Esophagus squamous epithelium (tissue), 5 donors: Measurements from ENCODE around the gene VAV2. TPM values are rescaled to one million over a fixed set of nuclear protein-coding genes. Genes with fewer than 3 reads are reported as not detected.

Source experiments
- DNase-seq: peaks from one replicate; lab custom pipeline; 2025; lab: John Stamatoyannopoulos, UW
- H3K27ac ChIP-seq, 4 donors: fragments of 200-600 bp; sonication (generic); one replicate each; pipeline ENCODE4 v1.5.1; 2016 to 2019; ENCODE audit warnings: mild to moderate bottlenecking in 1 of 4
- H3K27me3 ChIP-seq, 4 donors: fragments of 200-600 bp; sonication (generic); 1 replicate in 3 of 4; 2 replicates in 1 of 4; pipeline versions ENCODE4 v1.5.1 to v1.6.0; 2017 to 2021; ENCODE audit warnings: antibody characterized with exemption in 1 of 4
- H3K36me3 ChIP-seq, 3 donors: fragments of 200-600 bp; sonication (generic); one replicate each; pipeline ENCODE4 v1.5.1; 2016 to 2019
- H3K4me1 ChIP-seq, 3 donors: fragments of 200-600 bp; sonication (generic); one replicate each; pipeline ENCODE4 v1.5.1; 2017 to 2019
- H3K4me3 ChIP-seq, 4 donors: fragments of 200-600 bp; sonication (generic); 1 replicate in 3 of 4; 2 replicates in 1 of 4; pipeline ENCODE4 v1.5.1; 2016 to 2019; ENCODE audit warnings: mild to moderate bottlenecking in 2 of 4, moderate library complexity in 1 of 4
- H3K9me3 ChIP-seq, 3 donors: fragments of 200-600 bp; sonication (generic); one replicate each; pipeline ENCODE4 v1.5.1; 2016 to 2019
- POLR2A ChIP-seq, 4 donors: fragments of 450-650 bp; IDR thresholded peaks; one replicate each; pipeline ENCODE4 v1.6.1; 2017; ENCODE audit warnings: antibody characterized with exemption in 4 of 4, mild to moderate bottlenecking in 4 of 4, moderate library complexity in 3 of 4
- WGBS, 2 donors: methylation state at CpG; one replicate each; pipeline ENCODE4 v1.1.5; 2018; 5-methylcytosine and 5-hydroxymethylcytosine counted together
- intact Hi-C: fragments of 100-400 bp; cut with DNase I; formaldehyde crosslinking; loops from one replicate; pipeline ENCODE4 v1.15.0; 2022
- total RNA-seq, 4 donors: library from RNA; depleted of rRNA; stranded (reverse); fragments of >200 nt; gene quantifications; one replicate each; pipeline ENCODE4 v1.1.0, GENCODE V29; 2016
- TF ChIP-seq, protein P1 (sequence below), 6 experiments: fragments of 450-650 bp in 4 of 6; fragments of 200-600 bp in 2 of 6; sonication (generic) in 2 of 6; IDR thresholded peaks; one replicate each; pipeline ENCODE4 v1.5.1; 2016 to 2019; ENCODE audit warnings: antibody characterized with exemption in 6 of 6, mild to moderate bottlenecking in 4 of 6, moderate library complexity in 4 of 6
- donor health status: DM: yes; HTN: yes; CAD: no.

VAV2 gene
- total RNA-seq, 4 donors from 2014 or later = 3.8 to 7.6 (median 5.7) TPM

DNA sequence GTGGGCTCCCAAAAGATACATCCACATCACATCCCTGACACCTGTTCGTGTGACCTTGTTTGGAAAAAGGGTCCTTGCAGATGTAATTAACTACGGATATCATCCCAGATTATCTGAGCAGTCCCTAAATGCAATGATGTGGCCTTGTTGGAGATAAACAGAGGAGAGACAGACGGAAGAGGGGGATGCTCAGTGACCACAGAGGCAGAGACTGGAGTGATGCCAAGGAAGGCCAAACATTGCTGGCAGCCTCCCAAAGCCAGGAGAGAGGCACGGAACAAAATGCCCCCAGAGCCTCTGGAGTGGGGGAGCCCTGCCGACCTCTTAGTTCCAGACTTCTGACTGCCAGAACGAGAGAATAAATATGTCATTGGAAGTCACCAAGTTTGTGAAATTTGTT lies 15.0 kb upstream of the VAV2 start:
- no peak for TF ChIP-seq POLR2A (IDR thresholded peaks at IDR 0.05)
- TF ChIP-seq, protein P1, sequence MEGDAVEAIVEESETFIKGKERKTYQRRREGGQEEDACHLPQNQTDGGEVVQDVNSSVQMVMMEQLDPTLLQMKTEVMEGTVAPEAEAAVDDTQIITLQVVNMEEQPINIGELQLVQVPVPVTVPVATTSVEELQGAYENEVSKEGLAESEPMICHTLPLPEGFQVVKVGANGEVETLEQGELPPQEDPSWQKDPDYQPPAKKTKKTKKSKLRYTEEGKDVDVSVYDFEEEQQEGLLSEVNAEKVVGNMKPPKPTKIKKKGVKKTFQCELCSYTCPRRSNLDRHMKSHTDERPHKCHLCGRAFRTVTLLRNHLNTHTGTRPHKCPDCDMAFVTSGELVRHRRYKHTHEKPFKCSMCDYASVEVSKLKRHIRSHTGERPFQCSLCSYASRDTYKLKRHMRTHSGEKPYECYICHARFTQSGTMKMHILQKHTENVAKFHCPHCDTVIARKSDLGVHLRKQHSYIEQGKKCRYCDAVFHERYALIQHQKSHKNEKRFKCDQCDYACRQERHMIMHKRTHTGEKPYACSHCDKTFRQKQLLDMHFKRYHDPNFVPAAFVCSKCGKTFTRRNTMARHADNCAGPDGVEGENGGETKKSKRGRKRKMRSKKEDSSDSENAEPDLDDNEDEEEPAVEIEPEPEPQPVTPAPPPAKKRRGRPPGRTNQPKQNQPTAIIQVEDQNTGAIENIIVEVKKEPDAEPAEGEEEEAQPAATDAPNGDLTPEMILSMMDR (IDR thresholded peaks at IDR 0.05) = no peak
- WGBS, 2 donors = 35 to 40% methylated on average over 6 of the region's 6 CpGs
- H3K4me1 ChIP-seq = no peaks in the 10 kb centered on the region
- DNase-seq = no peak
- H3K4me3 ChIP-seq = no peak overlapping the region
- no peak overlapping the region for H3K27ac ChIP-seq
- H3K36me3 ChIP-seq = no peaks in the 10 kb centered on the region
- intact Hi-C loops = no loop called here
- H3K9me3 ChIP-seq = no peaks in the 10 kb centered on the region
- H3K27me3 ChIP-seq = peaks cover 0 to 22% (median 0%) of the 10 kb centered on the region in 4 donors

DNA sequence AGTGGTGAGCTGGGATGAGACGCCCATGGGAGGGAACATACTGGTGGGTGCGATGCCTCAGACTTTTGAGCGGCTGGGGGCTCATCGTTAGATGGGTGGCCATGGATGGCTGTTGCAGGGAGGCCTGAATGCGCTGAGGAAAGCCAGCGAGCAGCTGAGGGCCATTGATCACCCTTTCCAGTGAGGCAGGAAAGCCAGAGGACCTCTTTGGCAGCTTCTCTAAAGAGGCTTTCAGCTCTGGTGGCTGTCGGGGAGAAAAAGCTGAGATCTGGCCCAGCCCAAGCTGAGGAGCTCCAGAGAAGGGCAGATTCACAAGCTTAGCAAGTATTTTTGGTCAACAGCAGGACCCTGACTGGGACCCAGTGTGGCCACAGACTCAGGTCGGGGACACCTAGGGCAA lies 13.3 kb upstream of the VAV2 start:
- no peak overlapping the region for H3K27ac ChIP-seq

DNA sequence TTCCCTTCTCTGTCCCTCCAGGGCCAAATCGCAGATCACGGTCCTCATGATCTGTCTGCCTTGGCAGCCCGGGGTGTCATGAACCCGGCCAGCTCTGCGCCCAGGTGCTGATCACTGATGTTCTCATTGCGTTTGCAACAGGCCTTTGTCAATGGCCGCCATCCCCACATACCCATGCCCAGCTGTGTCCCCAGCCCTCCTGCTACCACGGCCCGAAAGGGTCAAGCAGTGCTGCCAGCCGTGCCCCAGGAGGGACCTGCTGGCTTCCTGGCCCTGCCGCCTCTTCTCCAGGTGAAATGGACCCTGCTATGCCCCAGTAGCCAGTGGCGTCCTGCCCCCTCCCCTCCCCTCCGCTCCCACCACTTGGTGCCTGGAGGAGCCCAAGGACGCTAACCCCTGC lies 12.8 kb upstream of the VAV2 start:
- intact Hi-C loops = no loop called here
- no peak for TF ChIP-seq POLR2A (IDR thresholded peaks at IDR 0.05)
- TF ChIP-seq, protein P1 (IDR thresholded peaks at IDR 0.05) = no peak
- WGBS, 2 donors = 81 to 89% methylated on average over 7 to 11 of the region's 14 CpGs
- Histone ChIP-seq H3K36me3 (no peaks in the 10 kb centered on the region), H3K4me1 (no peaks in the 10 kb centered on the region), H3K27me3 (peaks cover 0 to 31% (median 0%) of the 10 kb centered on the region in 4 donors), H3K4me3 (no peak overlapping the region), H3K9me3 (no peaks in the 10 kb centered on the region), H3K27ac (no peak overlapping the region)
- no peak for DNase-seq

More for the DNA sequence above, 13.3 kb upstream of the VAV2 start:
- TF ChIP-seq POLR2A (IDR thresholded peaks at IDR 0.05) = no peak
- TF ChIP-seq, protein P1 (IDR thresholded peaks at IDR 0.05) = no peak
- Histone ChIP-seq H3K36me3 (no peaks in the 10 kb centered on the region), H3K4me1 (no peaks in the 10 kb centered on the region), H3K4me3 (no peak overlapping the region), H3K27me3 (peaks cover 0 to 31% (median 0%) of the 10 kb centered on the region in 4 donors), H3K9me3 (no peaks in the 10 kb centered on the region)
- WGBS, 2 donors = 77 to 81% methylated on average over 4 to 5 of the region's 8 CpGs
- no peak for DNase-seq
- intact Hi-C loops = no loop called here

DNA sequence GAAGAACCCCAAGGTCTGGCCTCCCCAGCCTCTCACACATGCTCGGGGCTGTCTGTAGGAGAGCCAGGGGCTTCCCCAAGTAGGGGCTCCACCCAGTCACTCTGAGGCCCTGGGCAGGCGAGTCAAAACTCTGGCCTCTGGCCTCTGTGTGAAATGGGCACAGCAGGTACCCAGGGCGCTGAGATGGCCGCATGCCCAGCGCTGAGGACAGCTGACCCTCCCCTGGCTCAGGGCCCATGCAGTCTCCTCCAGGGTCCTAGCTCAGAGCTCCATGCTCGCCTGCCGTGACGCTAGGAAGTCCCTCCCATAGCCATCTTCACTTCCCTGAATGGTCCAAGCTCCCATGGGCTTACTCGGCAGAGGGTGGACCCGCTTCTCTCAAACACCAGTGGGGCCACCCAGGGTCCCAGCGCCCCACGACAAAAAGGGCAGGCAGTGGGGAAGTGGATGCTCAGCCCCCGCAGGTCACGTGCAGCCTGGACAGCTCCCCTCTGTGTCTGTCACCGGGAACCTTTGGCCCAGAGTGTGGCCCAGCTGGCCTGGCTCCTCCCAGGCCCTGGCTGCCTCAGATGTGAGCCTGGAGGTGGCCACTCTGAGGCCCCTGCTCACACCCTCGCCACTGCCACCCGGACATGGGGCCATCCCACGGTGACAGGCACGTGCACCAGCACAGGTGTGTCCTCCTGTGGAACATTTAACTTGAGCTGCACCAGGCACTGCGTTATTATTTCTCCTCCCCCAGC lies 12.2 kb upstream of the VAV2 start:
- H3K4me3 ChIP-seq = no peak overlapping the region
- intact Hi-C loops = no loop called here
- H3K4me1 ChIP-seq = no peaks in the 10 kb centered on the region
- WGBS, 2 donors = 58 to 66% methylated on average over 4 to 16 of the region's 20 CpGs
- TF ChIP-seq, protein P1 (IDR thresholded peaks at IDR 0.05) = no peak
- TF ChIP-seq POLR2A (IDR thresholded peaks at IDR 0.05) = no peak
- no peak for DNase-seq
- peaks cover 0 to 29% (median 0%) of the 10 kb centered on the region in 4 donors for H3K27me3 ChIP-seq
- no peaks in the 10 kb centered on the region for H3K36me3 ChIP-seq
- no peaks in the 10 kb centered on the region for H3K9me3 ChIP-seq
- H3K27ac ChIP-seq = no peak overlapping the region

DNA sequence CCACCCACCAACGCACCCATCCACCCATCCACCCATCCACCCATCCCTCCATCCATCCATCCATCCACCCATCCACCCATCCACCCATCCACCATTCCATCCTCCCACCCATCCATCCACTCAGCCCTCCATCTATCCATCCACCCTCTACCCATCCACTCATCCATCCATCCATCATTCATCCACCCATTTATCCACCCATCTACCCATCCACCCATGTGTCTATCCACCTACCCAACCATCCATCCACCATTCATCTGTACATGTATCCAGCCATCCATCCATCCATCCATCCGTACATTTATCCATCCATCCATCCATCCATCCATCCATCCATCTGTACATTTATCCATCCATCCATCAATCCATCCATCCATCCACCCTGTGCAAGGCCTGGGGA lies 11.1 kb upstream of the VAV2 start:
- Histone ChIP-seq H3K27me3 (peaks cover 0 to 20% (median 0%) of the 10 kb centered on the region in 4 donors), H3K36me3 (no peaks in the 10 kb centered on the region), H3K9me3 (no peaks in the 10 kb centered on the region), H3K4me3 (no peak overlapping the region), H3K4me1 (no peaks in the 10 kb centered on the region), H3K27ac (no peak overlapping the region)
- intact Hi-C loops = no loop called here
- no peak for TF ChIP-seq POLR2A (IDR thresholded peaks at IDR 0.05)
- TF ChIP-seq, protein P1 (IDR thresholded peaks at IDR 0.05) = no peak
- DNase-seq = no peak
- WGBS, 2 donors = 82 to 88% methylated on average over 2 of the region's 2 CpGs
